ENCODE data around the gene TMEM235. TPM values are rescaled to one million over a fixed set of nuclear protein-coding genes. Genes with fewer than 3 reads are reported as not detected.

TMEM235 gene
- total and polyA plus RNA-seq, 9 of the 15 experiments (the other 6 are each of a cell fraction or from before 2014, with no cell fraction given): not detected

- FAIRE-seq (peak; percentile 29), ATAC-seq (no peak), DNase-seq (ENCODE audit: extremely low read depth in 1 of 4, low spot score in 3 of 4) (no peak)
- WGBS (ENCODE audit: insufficient coverage, low coverage, missing lambda C conversion rate): 60% methylated on average over 10 of the region's 10 CpGs
- H3K27me3 ChIP-seq (ENCODE audit: control insufficient read depth in 2 of 2, insufficient read depth in 2 of 2, low read length in 2 of 2): no peaks in the 10 kb centered on the region
- CTCF ChIA-PET (ENCODE audit: low intra/inter-chr PET ratio): no interaction called here
- no peak overlapping the region for H3K4me2 ChIP-seq (ENCODE audit: insufficient read depth, low read length)
- 0 out of 4 replicates have a peak overlapping the region, but pooled peaks of 1 of the 2 experiments have one; percentile 4 for H3K9ac ChIP-seq (ENCODE audit: insufficient read depth in 1 of 2, low read depth in 2 of 2, low read length in 2 of 2)
- intact Hi-C loops (cut with micrococcal nuclease): no loop called here
- peaks cover 2% of the 10 kb centered on the region for H3K9me1 ChIP-seq (ENCODE audit: control insufficient read depth, insufficient read depth, low read length)
- in situ Hi-C loops (cut with MboI): no loop called here
- H3K4me3 ChIP-seq: no peak overlapping the region
- TF ChIP-seq ZNF134 (CRISPR knock-in tag; conservative IDR thresholded peaks at IDR 0.05) (peak; percentile 63), CEBPB (tag; IDR thresholded peaks at IDR 0.05) (peak; percentile 86), TSC22D4 (tag; IDR thresholded peaks at IDR 0.05) (no peak), RBM22 (IDR thresholded peaks at IDR 0.05; ENCODE audit: low read depth, low read length, poor library complexity, severe bottlenecking) (no peak), CEBPG (CRISPR knock-in tag; IDR thresholded peaks at IDR 0.05) (no peak), CEBPG (tag; conservative IDR thresholded peaks at IDR 0.05 in 1 of 2, IDR thresholded peaks at IDR 0.05 in 1 of 2) (peak in 1 of 2 experiments; percentile 65; a peak in 1 of 4 replicates), PYGO2 (tag; IDR thresholded peaks at IDR 0.05) (no peak), ZNF184 (CRISPR knock-in tag; IDR thresholded peaks at IDR 0.05) (no peak)
- H3K9me3 ChIP-seq (replicated peaks; ENCODE audit: control insufficient read depth, insufficient read depth, low read depth, low read length): no peaks in the 10 kb centered on the region
- peaks cover 11 to 24% of the 10 kb centered on the region in 2 experiments; a peak in 4 of 5 replicates for H3K4me1 ChIP-seq (replicated peaks in 1 of 2; ENCODE audit: control insufficient read depth in 2 of 2, insufficient read depth in 2 of 2, low read length in 2 of 2)
- no peaks in the 10 kb centered on the region for H3K36me3 ChIP-seq (ENCODE audit: control insufficient read depth, insufficient read depth, low read length)
- BruUV-seq (replicated peaks): no TSS peak
- H3K79me2 ChIP-seq (ENCODE audit: control insufficient read depth, insufficient read depth, low read length): no peaks in the 10 kb centered on the region
- H3K27ac ChIP-seq (ENCODE audit: extremely low read depth, low read depth, low read length): no peak overlapping the region
- no peaks in the 10 kb centered on the region for H4K20me1 ChIP-seq (replicated peaks; ENCODE audit: control insufficient read depth, insufficient read depth, low read length)
- H2AFZ ChIP-seq (ENCODE audit: low read depth, low read length): peak overlapping the region; percentile 80
- POLR2A ChIA-PET: no interaction called here
Observed at GRCh38 chr17:78284146-78284545, 52.7 kb downstream of the TMEM235 start.
